AG04450 (cell line): ENCODE measurements around the gene VRK2. TPM values are rescaled to one million over a fixed set of nuclear protein-coding genes. Genes with fewer than 3 reads are reported as not detected.

Source experiments
- CTCF ChIA-PET: fragments of 300-600, 350-600 bp; formaldehyde crosslinking; extraction: SDS; loops from one replicate; lab custom pipeline; 2022; ENCODE audit warnings: antibody characterized with exemption, inconsistent platforms; lab: Charles Lee
- POLR2A ChIA-PET: fragments of 350-600 bp; formaldehyde crosslinking; extraction: SDS; loops from one replicate; lab custom pipeline; 2021; ENCODE audit warnings: antibody characterized with exemption, inconsistent platforms; lab: Yijun Ruan, JAX
- DNase-seq: peaks from one replicate; pipeline ENCODE4 v3.0.0-alpha.2; 2011; ENCODE audit warnings: low read depth, low spot score
- H3K27ac ChIP-seq: one replicate; pipeline ENCODE4 v1.5.1; 2012; ENCODE audit warnings: low read depth, low read length, control low read depth
- H3K27me3 ChIP-seq: one replicate; pipeline ENCODE4 v1.6.0; 2012; ENCODE audit warnings: low read length; ENCODE audit not compliant: control insufficient read depth, insufficient read depth
- H3K4me3 ChIP-seq: 2 replicates; pipeline ENCODE4 v1.5.1; 2011; ENCODE audit warnings: mild to moderate bottlenecking, low read depth, low read length, control low read depth
- H3K9me3 ChIP-seq: 2 replicates; pipeline ENCODE4 v1.5.1; 2012; ENCODE audit warnings: low read length; ENCODE audit not compliant: control insufficient read depth, insufficient read depth
- polyA plus RNA-seq: library from polyadenylated mRNA; depleted of rRNA; stranded (reverse); fragments of >200 nt; gene quantifications from 2 replicates; pipeline ENCODE4 v1.2.3, GENCODE V29; 2011
- TF ChIP-seq, protein P1 (sequence below): IDR thresholded peaks from 2 replicates; pipeline ENCODE4 v1.5.1; 2011; ENCODE audit warnings: low read depth, low read length, control low read depth, inconsistent platforms

The VRK2 gene
- polyA plus RNA-seq, 1 experiment: 19.4 TPM

DNA sequence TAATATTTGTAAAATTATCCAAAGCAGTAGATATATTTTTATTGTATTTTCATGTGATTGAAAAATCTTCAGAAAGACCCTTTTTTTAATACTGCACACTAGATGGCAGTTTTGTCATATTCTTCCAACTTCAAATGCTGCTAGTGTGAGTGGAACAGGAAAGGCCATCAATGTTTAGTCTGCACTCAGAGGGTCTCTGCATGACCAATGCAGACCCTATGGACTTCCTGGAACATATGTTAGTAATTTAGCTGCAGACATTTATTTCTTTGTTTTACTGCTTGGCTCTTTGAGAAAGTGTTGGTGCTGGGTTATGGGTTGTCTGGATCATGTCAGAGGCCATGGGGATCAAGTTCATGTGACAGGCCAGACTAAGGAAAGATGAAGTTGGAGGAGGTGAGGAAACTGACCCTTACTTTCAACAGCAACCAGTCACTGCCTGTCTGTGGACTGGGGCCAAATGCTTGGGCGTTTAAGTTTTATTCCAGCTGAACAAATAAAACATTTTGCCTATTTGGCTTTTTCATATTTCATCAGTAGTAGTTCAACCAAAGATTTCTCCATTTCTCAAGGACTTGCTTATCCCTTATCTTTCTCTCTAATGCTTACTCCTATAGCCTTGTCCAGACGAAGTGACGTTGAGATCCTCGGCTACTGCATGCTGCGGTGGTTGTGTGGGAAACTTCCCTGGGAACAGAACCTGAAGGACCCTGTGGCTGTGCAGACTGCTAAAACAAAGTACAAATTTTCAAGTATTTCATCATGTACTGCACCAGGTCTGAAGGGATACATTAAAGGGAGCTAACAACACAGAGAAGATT is 84.8 kb downstream of the VRK2 start:
- no peaks in the 10 kb centered on the region for H3K27me3 ChIP-seq
- TF ChIP-seq, protein P1, sequence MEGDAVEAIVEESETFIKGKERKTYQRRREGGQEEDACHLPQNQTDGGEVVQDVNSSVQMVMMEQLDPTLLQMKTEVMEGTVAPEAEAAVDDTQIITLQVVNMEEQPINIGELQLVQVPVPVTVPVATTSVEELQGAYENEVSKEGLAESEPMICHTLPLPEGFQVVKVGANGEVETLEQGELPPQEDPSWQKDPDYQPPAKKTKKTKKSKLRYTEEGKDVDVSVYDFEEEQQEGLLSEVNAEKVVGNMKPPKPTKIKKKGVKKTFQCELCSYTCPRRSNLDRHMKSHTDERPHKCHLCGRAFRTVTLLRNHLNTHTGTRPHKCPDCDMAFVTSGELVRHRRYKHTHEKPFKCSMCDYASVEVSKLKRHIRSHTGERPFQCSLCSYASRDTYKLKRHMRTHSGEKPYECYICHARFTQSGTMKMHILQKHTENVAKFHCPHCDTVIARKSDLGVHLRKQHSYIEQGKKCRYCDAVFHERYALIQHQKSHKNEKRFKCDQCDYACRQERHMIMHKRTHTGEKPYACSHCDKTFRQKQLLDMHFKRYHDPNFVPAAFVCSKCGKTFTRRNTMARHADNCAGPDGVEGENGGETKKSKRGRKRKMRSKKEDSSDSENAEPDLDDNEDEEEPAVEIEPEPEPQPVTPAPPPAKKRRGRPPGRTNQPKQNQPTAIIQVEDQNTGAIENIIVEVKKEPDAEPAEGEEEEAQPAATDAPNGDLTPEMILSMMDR: peak; percentile 36; the same call in 1 of the 2 replicates
- no peaks in the 10 kb centered on the region for H3K9me3 ChIP-seq
- CTCF ChIA-PET: interaction anchor here (0.7 to 1.7 kb wide), 3 partner anchors 13 to 372 kb away, joined by 3 to 12 read pairs (median 3); no protein-coding TSS in a partner anchor
- no peak for DNase-seq
- H3K4me3 ChIP-seq: no peak overlapping the region
- no peak overlapping the region for H3K27ac ChIP-seq
- POLR2A ChIA-PET: no interaction called here

DNA sequence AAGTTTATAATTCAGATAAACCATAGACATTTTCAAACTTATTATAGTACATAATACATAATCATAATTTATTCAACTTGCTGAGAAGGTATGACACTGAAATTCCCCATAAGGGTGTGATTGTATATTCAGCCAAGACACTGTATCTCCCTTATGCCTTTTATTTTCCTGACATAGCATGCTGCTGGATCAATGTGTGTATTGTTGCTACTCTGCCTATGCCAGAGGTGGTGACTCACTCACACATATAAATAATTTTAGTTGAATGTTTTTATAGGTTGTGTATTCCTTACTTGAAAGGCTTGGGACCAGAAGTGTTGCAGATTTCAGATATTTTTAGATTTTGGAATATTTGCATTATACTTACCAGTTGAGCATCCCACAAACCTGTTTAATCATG is 86.8 kb downstream of the VRK2 start:
- Histone ChIP-seq H3K9me3 (no peaks in the 10 kb centered on the region), H3K27ac (no peak overlapping the region), H3K4me3 (no peak overlapping the region), H3K27me3 (no peaks in the 10 kb centered on the region)
- TF ChIP-seq, protein P1: no peak
- POLR2A ChIA-PET: no interaction called here
- DNase-seq: no peak
- CTCF ChIA-PET: no interaction called here

DNA sequence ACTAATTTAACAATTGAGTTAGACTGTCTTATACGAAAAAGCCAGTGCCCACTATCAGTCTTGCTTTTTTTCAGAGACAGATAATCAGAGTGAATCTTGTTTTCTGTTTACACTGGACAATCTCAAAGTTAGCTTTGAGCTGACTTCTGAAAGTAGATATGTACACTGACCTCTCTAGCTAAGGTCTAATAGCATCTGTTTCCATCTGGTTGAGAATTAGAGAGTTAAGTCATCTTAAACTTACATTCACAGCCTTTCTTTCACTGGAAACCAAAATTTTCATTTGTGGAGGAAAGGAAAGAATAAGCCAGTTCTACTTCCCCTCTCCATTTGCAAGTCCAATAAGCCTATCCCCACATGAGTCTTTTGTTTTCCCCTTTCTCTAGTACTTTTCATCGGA is 89.3 kb downstream of the VRK2 start:
- H3K4me3 ChIP-seq: no peak overlapping the region
- DNase-seq: no peak
- ChIA-PET CTCF (no interaction called here), POLR2A (no interaction called here)
- no peaks in the 10 kb centered on the region for H3K9me3 ChIP-seq
- no peak overlapping the region for H3K27ac ChIP-seq
- TF ChIP-seq, protein P1: no peak
- H3K27me3 ChIP-seq: no peaks in the 10 kb centered on the region

DNA sequence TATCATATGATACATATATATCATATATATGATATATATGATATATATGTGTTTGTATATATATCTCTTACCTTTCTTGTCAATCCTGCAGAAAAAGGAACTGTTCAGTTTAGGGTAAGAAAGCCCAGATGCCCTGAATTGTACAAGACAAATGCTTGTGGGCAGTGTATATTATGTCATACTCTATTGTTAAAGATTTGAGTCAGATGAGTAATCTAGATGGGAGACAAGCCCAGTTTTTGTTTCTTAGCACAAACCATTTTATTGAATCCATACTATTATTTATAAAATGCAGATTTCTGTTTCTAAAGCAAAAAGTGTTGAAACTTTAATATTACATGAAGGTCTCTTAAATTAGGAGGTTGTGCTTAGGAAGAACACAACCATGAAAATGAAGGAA is 90.6 kb downstream of the VRK2 start:
- ChIA-PET CTCF (no interaction called here), POLR2A (no interaction called here)
- no peak for DNase-seq
- TF ChIP-seq, protein P1: no peak
- no peak overlapping the region for H3K27ac ChIP-seq
- no peaks in the 10 kb centered on the region for H3K9me3 ChIP-seq
- H3K4me3 ChIP-seq: no peak overlapping the region
- no peaks in the 10 kb centered on the region for H3K27me3 ChIP-seq

DNA sequence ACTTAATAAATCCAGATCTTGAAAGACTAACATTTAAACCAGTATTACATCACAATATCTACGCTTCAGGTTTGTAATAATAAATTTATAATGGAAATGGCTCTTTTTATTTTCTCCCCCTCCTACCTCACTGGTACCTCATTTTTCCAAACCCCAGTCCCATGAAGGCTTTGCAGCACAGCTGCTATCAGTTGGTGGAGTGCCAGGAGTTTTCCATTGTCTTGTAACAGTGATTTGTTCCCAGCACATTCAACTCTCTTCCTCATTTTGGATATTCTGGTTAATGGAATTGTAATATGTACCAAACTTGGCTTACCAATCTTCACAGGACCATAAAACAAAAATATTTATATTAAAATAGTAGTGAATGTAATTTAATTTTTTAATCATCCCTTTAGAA is 91.2 kb downstream of the VRK2 start:
- H3K27ac ChIP-seq: no peak overlapping the region
- no peaks in the 10 kb centered on the region for H3K27me3 ChIP-seq
- CTCF ChIA-PET: no interaction called here
- no peak overlapping the region for H3K4me3 ChIP-seq
- TF ChIP-seq, protein P1: no peak
- POLR2A ChIA-PET: no interaction called here
- H3K9me3 ChIP-seq: no peaks in the 10 kb centered on the region
- no peak for DNase-seq
